H9 (cell line): Measurements from ENCODE around the gene MBP. TPM values are rescaled to one million over a fixed set of nuclear protein-coding genes. Genes with fewer than 3 reads are reported as not detected.

Source experiments
- DNase-seq: peaks from one replicate; pipeline ENCODE4 v3.0.0-alpha.2; 2017
- H2AFZ ChIP-seq: one replicate; pipeline ENCODE4 v1.6.1; 2013; ENCODE audit warnings: mild to moderate bottlenecking, low read length, control low read depth, moderate library complexity
- H2AK5ac ChIP-seq: 2 replicates; pipeline ENCODE4 v1.6.1; 2013; ENCODE audit warnings: low read length, control low read depth, mixed read lengths; ENCODE audit not compliant: insufficient read length
- H2BK120ac ChIP-seq: one replicate; pipeline ENCODE4 v1.6.1; 2013; ENCODE audit warnings: low read depth, mild to moderate bottlenecking, low read length, control low read depth, inconsistent platforms; ENCODE audit not compliant: poor library complexity, severe bottlenecking
- H2BK12ac ChIP-seq: 2 replicates; pipeline ENCODE4 v1.6.1; 2013; ENCODE audit warnings: low read length, control low read depth, mixed read lengths, low read depth; ENCODE audit not compliant: insufficient read length
- H2BK15ac ChIP-seq: 2 replicates; pipeline ENCODE4 v1.6.1; 2013; ENCODE audit warnings: low read depth, low read length, control low read depth
- H2BK20ac ChIP-seq: one replicate; pipeline ENCODE4 v1.6.1; 2013; ENCODE audit warnings: low read depth, mild to moderate bottlenecking, low read length, control low read depth, inconsistent platforms; ENCODE audit not compliant: poor library complexity, severe bottlenecking
- H2BK5ac ChIP-seq: 2 replicates; pipeline ENCODE4 v1.6.1; 2013; ENCODE audit warnings: low read length, control low read depth, mixed read lengths; ENCODE audit not compliant: insufficient read length
- H3K14ac ChIP-seq: 2 replicates; pipeline ENCODE4 v1.6.1; 2013; ENCODE audit warnings: low read length, control low read depth; ENCODE audit not compliant: insufficient read depth
- H3K18ac ChIP-seq: 2 replicates; pipeline ENCODE4 v1.6.1; 2013; ENCODE audit warnings: low read depth, mild to moderate bottlenecking, mixed read lengths, low read length, control low read depth; ENCODE audit not compliant: insufficient read length
- H3K23ac ChIP-seq: 2 replicates; pipeline ENCODE4 v1.6.1; 2013; ENCODE audit warnings: low read length, control low read depth, mixed read lengths, low read depth; ENCODE audit not compliant: insufficient read length
- H3K23me2 ChIP-seq: 2 replicates; pipeline ENCODE4 v1.6.1; 2013; ENCODE audit warnings: low read depth, mild to moderate bottlenecking, mixed read lengths, low read length, control low read depth; ENCODE audit not compliant: insufficient read length, poor library complexity, severe bottlenecking
- H3K27ac ChIP-seq: 2 replicates; pipeline ENCODE4 v1.5.1; 2013; ENCODE audit warnings: low read length, control low read depth, mixed read lengths, low read depth; ENCODE audit not compliant: insufficient read length
- H3K27me3 ChIP-seq: 2 replicates; pipeline ENCODE4 v1.6.1; 2013; ENCODE audit warnings: low read length, control low read depth, inconsistent platforms; ENCODE audit not compliant: insufficient read depth
- H3K4ac ChIP-seq: 2 replicates; pipeline ENCODE4 v1.6.1; 2013; ENCODE audit warnings: low read depth, mild to moderate bottlenecking, control low read depth, inconsistent platforms, low read length, moderate library complexity
- H3K4me1 ChIP-seq: 2 replicates; pipeline ENCODE4 v1.6.1; 2013; ENCODE audit warnings: low read length, control low read depth, inconsistent platforms; ENCODE audit not compliant: insufficient read depth
- H3K4me2 ChIP-seq: 2 replicates; pipeline ENCODE4 v1.6.1; 2013; ENCODE audit warnings: low read length, control low read depth, mixed read lengths; ENCODE audit not compliant: insufficient read length, insufficient read depth
- H3K56ac ChIP-seq: 2 replicates; pipeline ENCODE4 v1.6.1; 2013; ENCODE audit warnings: low read depth, mild to moderate bottlenecking, mixed read lengths, low read length, control low read depth; ENCODE audit not compliant: insufficient read length
- H3K79me1 ChIP-seq: 2 replicates; pipeline ENCODE4 v1.6.1; 2013; ENCODE audit warnings: low read depth, mild to moderate bottlenecking, moderate library complexity, low read length, control low read depth, inconsistent platforms; ENCODE audit not compliant: insufficient read depth, poor library complexity, severe bottlenecking
- H3K79me2 ChIP-seq: 2 replicates; pipeline ENCODE4 v1.6.1; 2013; ENCODE audit warnings: low read length, control low read depth, inconsistent platforms; ENCODE audit not compliant: insufficient read depth
- H3K9ac ChIP-seq: 2 replicates; pipeline ENCODE4 v1.6.1; 2013; ENCODE audit warnings: low read length, control low read depth, mixed read lengths; ENCODE audit not compliant: insufficient read length; ENCODE audit errors: extremely low read depth
- H3K9me3 ChIP-seq: one replicate; pipeline ENCODE4 v1.6.1; 2013; ENCODE audit warnings: low read depth, low read length, inconsistent platforms; ENCODE audit not compliant: control insufficient read depth
- H3T11ph ChIP-seq: one replicate; pipeline ENCODE4 v1.6.1; 2013; ENCODE audit warnings: mild to moderate bottlenecking, low read length, control low read depth, inconsistent platforms
- H4K20me1 ChIP-seq: one replicate; pipeline ENCODE4 v1.6.1; 2013; ENCODE audit not compliant: control insufficient read depth, insufficient read length, insufficient read depth
- H4K5ac ChIP-seq: 2 replicates; pipeline ENCODE4 v1.6.1; 2013; ENCODE audit warnings: low read depth, mild to moderate bottlenecking, mixed read lengths, low read length, control low read depth; ENCODE audit not compliant: insufficient read length
- H4K8ac ChIP-seq: replicated peaks from 2 replicates; pipeline ENCODE4 v1.6.1; 2013; ENCODE audit warnings: low read length, control low read depth, mixed read lengths, low read depth; ENCODE audit not compliant: insufficient read length
- H4K91ac ChIP-seq: 2 replicates; pipeline ENCODE4 v1.6.1; 2013; ENCODE audit warnings: low read depth, mild to moderate bottlenecking, moderate library complexity, mixed read lengths, low read length, control low read depth; ENCODE audit not compliant: insufficient read length
- H3K27ac Mint-ChIP-seq, 3 experiments: 2 replicates in 2 of 3; 3 replicates in 1 of 3; pipeline ENCODE4 v1.8.0; 2020 to 2021; ENCODE audit warnings: mixed read lengths in 3 of 3, mild to moderate bottlenecking in 1 of 3, moderate library complexity in 1 of 3
- H3K27me3 Mint-ChIP-seq: 2 replicates; pipeline ENCODE4 v1.8.0; 2021; ENCODE audit warnings: low read depth, mild to moderate bottlenecking, moderate library complexity, mixed read lengths
- H3K36me3 Mint-ChIP-seq, 3 experiments: 2 replicates in 2 of 3; 3 replicates in 1 of 3; pipeline ENCODE4 v1.8.0; 2020 to 2021; ENCODE audit warnings: low read depth in 3 of 3, mixed read lengths in 3 of 3; ENCODE audit not compliant: insufficient read depth in 1 of 3
- H3K4me1 Mint-ChIP-seq, 2 experiments: 2 replicates each; pipeline ENCODE4 v1.8.0; 2020; ENCODE audit warnings: mixed read lengths in 2 of 2
- H3K4me3 Mint-ChIP-seq, 2 experiments: 2 replicates in 1 of 2; 3 replicates in 1 of 2; pipeline ENCODE4 v1.8.0; 2020 to 2021; ENCODE audit warnings: mild to moderate bottlenecking in 2 of 2, mixed read lengths in 2 of 2, moderate library complexity in 1 of 2
- H3K9me3 Mint-ChIP-seq, 2 experiments: 2 replicates in 1 of 2; 3 replicates in 1 of 2; pipeline ENCODE4 v1.8.0; 2020; ENCODE audit warnings: mild to moderate bottlenecking in 2 of 2, mixed read lengths in 2 of 2, moderate library complexity in 1 of 2
- CTCF ChIP-seq: fragments of 200-600 bp; sonication (generic); conservative IDR thresholded peaks from 3 replicates; pipeline ENCODE4 v1.8.0; 2021; ENCODE audit warnings: antibody characterized with exemption, mild to moderate bottlenecking
- WGBS: extraction: QIAGEN DNeasy Blood & Tissue Kit; methylation state at CpG from one replicate; pipeline ENCODE4 v1.1.7; 2013; ENCODE audit warnings: missing lambda C conversion rate, low lambda C conversion rate, mixed read lengths; ENCODE audit not compliant: insufficient read length; ENCODE audit errors: extremely low coverage; 5-methylcytosine and 5-hydroxymethylcytosine counted together
- total RNA-seq: library from RNA; stranded (reverse); gene quantifications from 2 replicates; pipeline ENCODE4 v1.2.1, GENCODE V29; 2021

The MBP gene
- total RNA-seq, 1 experiment from 2014 or later, result 8.6 TPM

DNA sequence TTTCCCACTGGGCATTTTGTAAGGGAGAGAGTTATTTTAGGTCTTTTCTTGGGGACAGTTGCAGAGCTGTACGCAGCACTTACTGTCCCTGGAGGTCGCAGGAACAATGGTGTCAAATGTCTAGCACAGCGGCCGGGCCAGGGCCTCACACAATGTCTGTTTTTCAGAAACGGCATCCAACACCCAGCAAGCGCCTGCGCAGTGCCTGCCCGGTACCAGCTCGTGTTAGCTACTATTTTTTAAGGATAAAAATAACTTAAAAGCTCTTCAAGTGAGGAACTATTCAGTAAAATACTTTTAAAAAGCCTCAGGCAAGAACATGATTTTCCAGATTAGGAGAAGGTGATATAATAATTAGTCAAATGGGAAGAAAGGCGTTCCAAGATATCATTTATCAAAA lies 90.0 kb downstream of the MBP start:
- H3K27ac ChIP-seq, result no peak overlapping the region
- no peak overlapping the region for H4K8ac ChIP-seq
- no peak overlapping the region for H2BK15ac ChIP-seq
- no peaks in the 10 kb centered on the region for H3K9me3 Mint-ChIP-seq
- H3K36me3 Mint-ChIP-seq, result no peaks in the 10 kb centered on the region
- no peak overlapping the region for H3K56ac ChIP-seq
- H3K23ac ChIP-seq, result no peak overlapping the region
- H3K4me2 ChIP-seq, result no peak overlapping the region
- no peak for DNase-seq
- no peaks in the 10 kb centered on the region for H3K9me3 ChIP-seq
- no CpG with 5 or more reads among the region's 10 CpGs for WGBS
- no peak overlapping the region for H3K4ac ChIP-seq
- H3K79me1 ChIP-seq, result no peaks in the 10 kb centered on the region
- H3K23me2 ChIP-seq, result no peaks in the 10 kb centered on the region
- H3K27me3 ChIP-seq, result no peaks in the 10 kb centered on the region
- H2BK5ac ChIP-seq, result no peak overlapping the region
- no peak overlapping the region for H2BK20ac ChIP-seq
- H3K4me1 Mint-ChIP-seq, result peaks cover 5 to 8% of the 10 kb centered on the region in 2 experiments; a peak in 3 of 4 replicates
- no peak overlapping the region for H3K27ac Mint-ChIP-seq
- H2BK12ac ChIP-seq, result no peak overlapping the region
- no peak overlapping the region for H3K9ac ChIP-seq
- no peaks in the 10 kb centered on the region; the same call in 1 of the 2 replicates for H3K27me3 Mint-ChIP-seq
- no peak overlapping the region for H4K5ac ChIP-seq
- no peak overlapping the region for H3K14ac ChIP-seq
- H2AK5ac ChIP-seq, result no peak overlapping the region
- no peak overlapping the region for H4K91ac ChIP-seq
- no peaks in the 10 kb centered on the region for H4K20me1 ChIP-seq
- H3K18ac ChIP-seq, result no peak overlapping the region
- no peaks in the 10 kb centered on the region for H3K4me1 ChIP-seq
- H3K79me2 ChIP-seq, result no peaks in the 10 kb centered on the region
- H3K4me3 Mint-ChIP-seq, result no peak overlapping the region
- H2AFZ ChIP-seq, result no peak overlapping the region
- no peak for TF ChIP-seq CTCF
- H3T11ph ChIP-seq, result no peak overlapping the region
- no peak overlapping the region for H2BK120ac ChIP-seq
